ENCODE data around the gene TTC28. TPM values are rescaled to one million over a fixed set of nuclear protein-coding genes. Genes with fewer than 3 reads are reported as not detected.
"Not testable (repeated sequence)": the region's sequence is repeated elsewhere in the genome, so short reads cannot be mapped to it uniquely, and the experiment has no call there.

TTC28 gene
- polyA plus RNA-seq, 3 donors = 22.1 to 29.8 (median 26.0) TPM

DNA sequence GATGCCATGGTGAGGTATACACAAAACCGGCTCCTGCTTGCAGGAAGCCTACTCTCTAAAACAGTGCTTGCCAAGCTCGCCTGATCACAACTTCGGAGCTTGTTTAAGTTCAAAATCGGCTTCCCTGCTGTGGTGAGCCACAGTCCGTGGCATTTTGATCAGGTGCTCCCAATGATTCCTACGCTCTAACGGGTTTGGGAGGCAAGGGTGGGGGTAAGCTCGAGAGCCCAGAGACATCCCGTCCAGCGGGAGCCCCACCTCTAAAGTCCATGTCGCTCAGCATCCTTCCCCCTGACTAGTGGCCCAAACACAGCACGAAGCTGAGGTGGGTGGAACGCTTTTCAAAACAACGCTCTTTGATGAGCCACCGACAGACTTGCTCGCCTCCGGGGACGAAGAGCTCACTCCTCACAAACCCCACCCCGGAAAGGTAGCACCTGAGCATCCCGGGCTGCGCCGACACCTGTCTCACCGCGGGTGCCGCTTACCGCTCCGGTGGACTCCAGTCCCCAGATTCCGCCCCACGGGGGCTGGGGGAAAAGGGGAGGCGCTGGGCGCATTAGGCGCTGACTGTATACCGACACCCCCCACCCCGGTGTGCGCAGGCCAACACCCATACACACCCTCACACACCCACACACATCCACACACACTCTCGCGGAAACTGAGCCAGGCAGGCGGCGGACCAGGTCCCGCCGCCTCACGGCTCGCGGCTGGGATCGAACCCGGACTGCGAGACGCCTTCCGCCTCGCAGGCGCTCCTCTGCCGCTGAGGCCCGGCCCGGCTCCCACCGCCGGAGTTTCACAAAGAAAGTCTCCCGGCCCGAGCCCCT is 646 bp downstream of the TTC28 start:
- DNase-seq (ENCODE audit: low read depth in 3 of 3, low spot score in 2 of 3) = not testable (repeated sequence)

DNA sequence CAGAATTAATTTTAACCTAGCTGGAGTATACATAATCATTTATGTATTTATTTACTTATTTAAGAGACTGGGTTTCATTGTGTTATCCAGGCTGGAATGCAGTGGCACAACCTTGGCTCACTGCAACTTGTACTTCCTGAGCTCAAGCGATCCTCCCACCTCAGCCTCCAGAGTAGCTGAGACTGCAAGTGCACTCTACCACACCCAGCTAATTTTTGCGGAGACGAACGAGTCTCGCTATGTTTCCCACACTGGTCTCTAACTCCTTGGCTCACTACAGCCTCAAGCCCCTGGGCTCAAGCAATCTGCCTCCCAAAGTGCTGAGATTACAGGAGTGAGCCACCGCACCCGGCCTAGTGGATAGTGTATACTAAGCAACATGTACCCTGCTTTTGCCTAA is 1.5 kb downstream of the TTC28 start:
- DNase-seq (ENCODE audit: low read depth in 3 of 3, low spot score in 2 of 3) = not testable (repeated sequence)

DNA sequence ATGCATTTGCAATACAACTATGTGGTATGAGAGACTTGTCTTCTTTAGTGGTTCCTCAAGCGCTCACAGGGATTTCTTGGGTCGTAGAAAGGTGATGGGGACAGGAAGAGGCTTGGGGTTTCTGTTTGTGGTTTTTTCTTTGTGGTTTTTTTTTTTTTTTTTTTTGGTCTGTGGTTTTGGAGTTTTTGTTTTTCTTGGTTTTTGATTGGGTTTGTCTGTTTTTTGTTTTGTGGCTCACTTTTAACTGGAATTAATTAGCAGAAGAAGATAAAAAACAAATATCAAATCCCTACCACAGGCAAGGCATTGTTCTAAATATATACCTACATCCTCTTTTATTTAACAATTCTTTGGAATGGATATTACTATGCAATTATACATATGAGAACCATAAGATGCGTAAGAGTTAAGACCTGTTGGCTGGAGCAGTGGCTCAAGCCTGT is 5.5 kb downstream of the TTC28 start:
- DNase-seq (ENCODE audit: low read depth in 3 of 3, low spot score in 2 of 3) = no peak

DNA sequence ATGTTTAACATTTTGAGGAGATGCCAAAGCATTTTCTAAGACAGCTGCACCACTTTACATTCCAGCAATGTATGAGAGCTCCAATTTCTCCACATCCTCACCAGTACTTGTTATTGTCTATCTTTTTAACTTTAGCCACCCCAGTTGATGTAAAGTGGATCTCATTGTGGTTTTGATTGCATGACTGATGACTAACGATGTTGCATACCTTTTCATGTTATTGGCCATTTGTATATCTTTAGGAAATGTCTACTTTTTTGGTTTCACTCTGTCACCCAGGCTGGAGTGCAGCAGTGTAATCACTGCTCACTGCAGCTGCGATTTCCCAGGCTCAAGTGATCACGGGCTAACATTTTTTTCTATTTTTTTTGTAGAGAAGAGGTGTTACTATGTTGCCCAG is 8.9 kb downstream of the TTC28 start:
- no peak for DNase-seq (ENCODE audit: low read depth in 3 of 3, low spot score in 2 of 3)

DNA sequence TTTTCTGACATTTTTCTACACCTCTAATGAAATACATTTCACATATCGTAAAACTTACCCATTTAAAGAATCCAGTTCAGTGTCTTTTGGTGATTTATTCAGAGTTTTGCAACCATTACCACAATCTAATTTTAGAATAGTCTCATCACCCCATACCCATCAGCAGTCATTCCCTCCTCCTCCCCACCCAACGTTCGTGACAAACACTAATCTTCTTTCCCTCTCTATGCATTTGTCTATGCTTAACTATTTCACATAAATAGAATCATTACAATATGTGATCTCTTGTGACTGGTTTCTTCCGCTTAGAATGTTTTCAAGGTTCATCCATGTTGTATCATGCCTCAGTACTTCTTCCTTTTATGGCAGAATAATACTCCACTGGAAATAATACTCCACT is 9.5 kb downstream of the TTC28 start:
- no peak for DNase-seq (ENCODE audit: low read depth in 3 of 3, low spot score in 2 of 3)

DNA sequence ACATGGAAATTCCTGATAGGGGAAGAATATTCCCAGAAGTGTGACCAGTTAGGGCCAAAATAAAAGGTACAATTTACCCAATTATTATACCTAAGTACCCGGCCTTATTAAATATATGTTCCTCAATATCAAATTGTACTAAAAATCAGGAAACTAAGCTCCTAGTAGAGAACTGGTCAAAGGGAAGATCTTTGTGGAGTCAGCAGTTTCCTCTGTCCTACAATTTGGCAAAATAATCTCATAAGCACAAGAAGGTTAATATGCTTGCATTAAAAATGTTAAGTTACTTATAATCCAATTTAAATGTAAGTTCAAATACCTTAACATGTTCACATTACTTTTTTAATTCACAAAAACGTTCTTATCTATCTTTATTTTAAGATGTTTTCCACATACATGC is 10.3 kb downstream of the TTC28 start:
- no peak for DNase-seq (ENCODE audit: low read depth in 3 of 3, low spot score in 2 of 3)

DNA sequence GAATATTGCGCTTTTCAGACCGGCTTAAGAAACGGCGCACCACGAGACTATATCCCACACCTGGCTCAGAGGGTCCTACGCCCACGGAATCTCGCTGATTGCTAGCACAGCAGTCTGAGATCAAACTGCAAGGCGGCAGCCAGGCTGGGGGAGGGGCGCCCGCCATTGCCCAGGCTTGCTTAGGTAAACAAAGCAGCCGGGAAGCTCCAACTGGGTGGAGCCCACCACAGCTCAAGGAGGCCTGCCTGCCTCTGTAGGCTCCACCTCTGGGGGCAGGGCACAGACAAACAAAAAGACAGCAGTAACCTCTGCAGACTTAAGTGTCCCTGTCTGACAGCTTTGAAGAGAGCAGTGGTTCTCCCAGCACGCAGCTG is 16.1 kb downstream of the TTC28 start:
- not testable (repeated sequence) for DNase-seq (ENCODE audit: low read depth in 3 of 3, low spot score in 2 of 3)

DNA sequence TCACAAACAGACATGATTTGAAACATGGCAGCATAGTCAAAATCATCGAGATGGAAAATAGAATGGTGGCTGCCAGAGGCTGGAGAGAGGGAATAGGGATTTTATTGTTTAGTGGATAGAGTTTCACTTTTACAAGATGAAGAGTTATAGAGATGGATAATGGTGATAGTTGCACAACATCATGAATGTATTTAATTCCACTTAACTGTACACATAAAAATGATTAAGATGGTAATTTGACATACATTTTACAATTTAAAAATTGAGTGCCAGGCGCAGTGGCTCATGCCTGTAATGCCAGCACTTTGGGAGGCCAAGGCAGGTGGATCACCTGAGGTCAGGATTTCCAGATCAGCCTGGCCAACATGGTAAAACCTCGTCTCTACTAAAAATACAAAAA is 21.2 kb downstream of the TTC28 start:
- no peak for DNase-seq (ENCODE audit: low read depth in 3 of 3, low spot score in 2 of 3)

DNA sequence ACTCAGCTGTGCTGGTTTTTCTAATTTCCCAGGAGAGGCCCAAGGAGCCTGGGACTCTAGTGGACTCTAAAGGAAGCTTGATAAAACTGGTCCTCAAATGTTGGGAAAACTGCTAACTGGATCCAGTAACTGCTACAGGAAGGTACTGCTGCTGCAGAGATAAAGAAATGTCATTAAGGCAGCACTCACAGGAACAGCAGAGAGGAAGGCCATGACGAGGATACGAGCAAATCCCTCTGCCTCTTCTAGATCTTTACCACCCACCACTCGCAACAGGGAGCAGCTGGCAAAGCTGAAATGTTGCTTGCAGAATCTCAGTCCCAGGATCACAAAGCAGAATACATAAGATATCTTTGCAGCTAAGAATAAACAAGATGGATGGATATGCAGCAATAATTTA is 23.5 kb downstream of the TTC28 start:
- no peak for DNase-seq (ENCODE audit: low read depth in 3 of 3, low spot score in 2 of 3)

DNA sequence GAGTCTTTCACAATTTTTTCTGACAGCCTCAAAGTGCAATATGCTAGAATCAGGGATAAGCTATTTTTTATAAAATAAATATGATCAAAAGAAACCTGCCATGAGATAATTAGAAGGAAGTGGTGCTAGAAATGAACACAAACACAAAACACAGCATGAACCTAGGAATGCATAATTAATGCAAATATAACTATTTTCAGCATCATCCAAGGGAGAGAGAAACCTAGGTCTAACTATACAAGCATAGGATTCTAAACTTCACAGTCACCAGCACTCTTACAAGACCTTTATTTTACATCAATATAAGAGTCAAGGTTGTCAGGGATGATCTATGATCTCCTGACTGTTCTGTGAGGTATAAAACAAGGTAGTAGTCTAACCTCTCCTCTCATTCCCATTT is 29.2 kb downstream of the TTC28 start:
- no peak for DNase-seq (ENCODE audit: low read depth in 3 of 3, low spot score in 2 of 3)

DNA sequence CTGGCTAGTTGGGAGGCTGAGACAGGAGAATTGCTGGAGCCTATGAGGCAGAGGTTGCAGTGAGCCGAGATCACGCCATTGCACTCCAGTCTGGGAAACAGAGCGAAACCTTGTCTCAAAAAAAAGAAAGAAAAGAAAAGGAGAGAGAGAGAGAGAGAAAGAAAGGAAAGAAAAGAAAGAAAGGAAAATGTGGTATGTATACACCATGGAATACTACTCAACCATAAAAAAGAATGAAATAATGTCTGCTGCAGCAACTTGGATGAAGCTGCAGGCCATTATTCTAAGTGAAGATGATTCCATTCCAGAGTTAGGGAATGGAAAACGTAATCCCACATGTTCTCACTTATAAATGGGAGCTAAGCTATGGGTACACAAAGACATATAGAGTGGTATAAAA is 30.8 kb downstream of the TTC28 start:
- DNase-seq (ENCODE audit: low read depth in 3 of 3, low spot score in 2 of 3) = no peak

DNA sequence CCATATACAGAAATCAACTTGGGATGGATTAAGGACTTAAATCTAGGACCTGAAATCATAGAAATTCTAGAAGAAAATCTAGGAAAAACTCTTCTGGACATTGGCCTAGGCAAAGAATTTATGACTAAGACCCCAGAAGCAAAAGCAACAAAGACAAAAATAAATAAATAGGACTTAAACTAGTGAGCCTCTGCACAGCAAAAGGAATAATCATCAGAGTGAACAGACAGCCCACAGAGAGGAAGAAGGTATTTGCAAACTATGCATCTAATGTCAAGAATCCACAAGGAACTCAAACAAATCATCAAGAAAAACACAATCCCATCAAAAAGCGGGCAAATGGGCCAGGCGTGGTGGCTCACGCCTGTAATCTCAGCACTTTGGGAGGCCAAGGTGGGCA is 32.4 kb downstream of the TTC28 start:
- DNase-seq (ENCODE audit: low read depth in 3 of 3, low spot score in 2 of 3) = no peak

DNA sequence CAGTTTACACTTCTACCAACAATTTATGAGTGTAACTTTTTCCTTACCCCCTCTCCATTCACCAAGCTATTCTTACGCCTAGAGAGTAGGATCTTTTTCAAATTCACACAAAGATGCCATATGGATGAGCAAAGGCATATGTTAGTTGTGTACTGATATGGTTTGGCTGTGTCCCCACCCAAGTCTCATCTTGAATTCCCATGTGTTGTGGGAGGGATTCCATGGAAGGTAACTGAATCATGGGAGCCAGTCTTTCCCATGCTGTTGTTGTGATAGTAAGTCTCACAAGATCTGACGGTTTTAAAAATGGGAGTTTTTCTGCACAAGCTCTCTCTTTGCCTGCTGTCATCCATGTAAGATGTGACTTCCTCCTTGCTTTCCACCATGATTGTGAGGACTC is 40.3 kb downstream of the TTC28 start:
- DNase-seq (ENCODE audit: low read depth in 3 of 3, low spot score in 2 of 3) = no peak

DNA sequence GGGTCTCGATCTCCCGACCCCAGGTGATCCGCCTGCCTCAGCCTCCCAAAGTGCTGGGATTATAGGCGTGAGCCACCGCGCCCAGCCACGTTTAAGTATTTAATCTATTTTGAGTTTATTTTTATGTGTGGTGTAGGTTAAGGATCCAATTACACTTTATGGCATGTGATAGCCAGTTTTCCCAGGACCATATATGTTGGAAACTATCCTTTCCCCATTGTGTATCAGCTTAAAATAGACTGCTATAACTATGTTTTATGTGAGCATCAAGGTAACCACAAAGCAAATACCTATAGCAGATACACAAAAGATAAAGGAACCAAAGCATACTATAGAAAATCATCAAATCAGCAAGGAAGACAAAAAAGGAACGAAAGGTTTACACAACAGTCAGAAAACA is 42.4 kb downstream of the TTC28 start:
- no peak for DNase-seq (ENCODE audit: low read depth in 3 of 3, low spot score in 2 of 3)

DNA sequence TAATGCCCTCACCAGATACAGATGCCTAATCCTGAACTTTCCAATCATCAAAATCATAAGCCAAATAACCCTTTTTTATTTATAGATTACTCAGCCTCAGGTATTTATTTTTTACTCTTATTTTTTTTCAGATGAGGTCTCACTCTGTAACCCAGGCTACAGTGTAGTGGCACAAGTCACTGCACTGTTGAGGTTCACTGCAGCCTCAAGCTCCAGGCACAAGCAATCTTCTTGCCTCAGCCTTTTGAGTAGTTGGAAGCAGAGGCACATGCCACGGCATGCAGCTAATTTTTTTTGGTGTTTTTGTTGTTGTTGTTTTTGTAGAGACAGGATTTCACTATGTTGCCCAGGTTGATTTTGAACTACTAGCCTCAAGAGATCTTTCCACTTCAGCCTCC is 49.5 kb downstream of the TTC28 start:
- DNase-seq (ENCODE audit: low read depth in 3 of 3, low spot score in 2 of 3) = no peak

DNA sequence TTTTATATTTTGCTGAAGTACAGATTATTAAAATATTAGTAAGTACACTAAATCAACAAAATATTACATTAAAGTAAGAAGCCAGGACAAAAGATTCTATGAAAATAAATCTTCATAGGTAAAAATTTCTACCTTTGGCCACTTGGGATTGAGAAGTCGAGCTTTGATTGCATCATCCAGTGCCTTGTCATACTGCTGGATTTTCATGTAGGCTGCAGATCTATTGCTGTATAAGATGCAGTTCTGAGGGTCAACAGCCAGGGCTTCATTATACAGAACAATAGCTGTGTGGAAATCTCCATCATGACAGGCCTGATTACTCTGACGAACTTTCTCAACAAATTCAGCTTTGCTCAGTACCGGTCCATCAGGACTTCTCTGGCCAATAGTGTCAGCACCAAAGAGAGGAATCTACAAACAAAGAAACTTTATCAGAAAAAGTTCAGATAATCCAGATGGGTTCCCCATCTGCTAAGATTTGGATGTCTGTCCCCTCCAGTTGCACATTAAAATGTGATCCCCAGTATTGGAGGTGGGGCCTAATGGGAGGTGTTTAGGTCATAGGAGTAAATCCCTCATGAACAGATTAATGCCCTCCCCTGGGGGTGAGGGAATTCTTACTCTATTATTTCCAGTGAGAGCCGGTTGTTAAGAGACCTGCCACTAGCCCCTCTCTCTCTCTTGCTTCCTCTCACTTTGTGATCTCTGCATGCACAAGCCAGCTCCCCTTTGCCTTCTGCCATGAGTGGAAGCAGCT is 50.0 kb downstream of the TTC28 start:
- DNase-seq (ENCODE audit: low read depth in 3 of 3, low spot score in 2 of 3) = no peak

DNA sequence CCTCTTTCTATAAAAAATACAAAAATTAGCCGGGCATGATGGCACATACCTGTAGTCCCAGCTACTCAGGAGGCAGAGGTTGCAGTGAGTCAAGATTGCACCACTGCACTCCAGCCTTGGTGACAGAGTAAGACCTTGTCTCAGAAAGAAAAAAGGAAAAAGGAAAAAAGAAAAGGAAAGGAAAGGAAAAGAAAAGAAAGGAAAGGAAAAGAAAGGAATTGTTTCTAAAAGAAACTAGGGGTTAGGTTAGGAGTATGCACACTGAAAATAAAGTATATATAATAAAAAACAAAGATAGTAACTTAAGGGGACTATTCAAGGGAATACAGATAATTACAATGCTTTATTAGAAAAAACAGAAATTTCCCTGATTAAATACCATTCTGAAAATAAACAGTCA is 50.9 kb downstream of the TTC28 start:
- DNase-seq (ENCODE audit: low read depth in 3 of 3, low spot score in 2 of 3) = no peak

DNA sequence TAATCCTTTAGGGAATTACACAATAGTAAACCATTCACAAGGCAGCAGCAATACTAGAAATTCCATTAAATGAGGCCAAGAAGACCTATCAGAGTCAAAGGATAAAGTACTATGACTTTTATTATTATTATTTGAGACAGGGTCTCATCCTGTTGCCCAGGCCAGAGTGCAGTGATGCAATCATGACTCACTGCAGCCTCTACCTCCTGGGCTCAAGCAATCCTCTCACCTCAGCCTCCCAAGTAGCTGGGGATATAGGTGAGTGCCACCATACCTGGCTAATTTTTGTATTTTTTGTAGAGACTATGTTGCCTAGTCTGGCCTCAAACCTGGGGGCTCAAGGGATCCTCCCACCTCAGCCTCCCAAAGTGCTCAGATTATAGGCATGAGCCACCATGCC is 51.8 kb downstream of the TTC28 start:
- no peak for DNase-seq (ENCODE audit: low read depth in 3 of 3, low spot score in 2 of 3)

DNA sequence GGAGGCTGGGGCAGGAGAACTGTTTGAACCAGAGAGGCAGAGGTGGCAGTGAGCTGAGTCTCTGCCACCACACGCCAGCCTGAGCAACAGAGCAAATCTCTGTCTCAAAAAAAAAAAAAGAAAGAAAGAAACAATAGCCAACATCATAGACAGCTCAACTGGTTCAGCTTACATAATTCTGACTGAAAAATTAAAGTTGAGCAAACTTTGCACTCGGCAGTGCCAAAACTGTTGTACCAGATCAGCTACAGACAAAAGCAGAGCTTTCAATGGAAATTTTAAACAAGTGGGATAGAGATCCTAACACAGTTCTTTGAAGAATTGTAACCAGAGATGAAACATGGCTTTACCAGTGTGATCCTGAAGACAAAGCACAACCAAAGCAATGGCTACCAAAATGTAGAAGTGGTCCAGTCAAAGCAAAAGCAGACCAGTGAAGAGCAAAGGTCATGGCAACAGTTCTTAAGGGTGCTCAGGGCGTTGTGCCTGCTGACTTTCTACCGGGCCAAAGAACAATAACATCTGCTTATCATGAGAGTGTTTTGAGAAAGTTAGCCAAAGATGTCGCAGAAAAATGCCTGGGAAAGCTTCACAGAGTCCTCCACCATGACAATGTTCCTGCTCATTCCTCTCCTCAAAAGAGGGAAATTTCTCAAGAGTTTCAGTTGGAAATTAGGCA is 59.3 kb downstream of the TTC28 start:
- DNase-seq (ENCODE audit: low read depth in 3 of 3, low spot score in 2 of 3) = no peak

DNA sequence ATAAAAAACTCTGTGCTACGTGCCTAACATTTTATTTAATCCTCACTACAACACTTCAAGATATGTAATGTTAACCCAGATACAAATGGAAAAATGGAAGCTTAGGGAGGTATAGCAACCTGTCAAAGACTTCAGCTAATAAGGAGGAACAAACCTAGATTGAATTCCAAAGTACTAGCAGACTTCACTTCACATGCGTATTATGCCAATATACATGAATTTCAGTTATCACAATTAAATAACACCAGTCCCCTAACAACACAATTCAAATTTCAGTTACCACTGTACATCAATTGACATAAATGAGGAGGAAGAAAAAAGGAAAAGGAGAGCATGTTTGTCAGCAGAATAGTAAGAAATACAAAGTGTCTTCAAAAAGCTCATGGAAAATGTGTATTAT is 60.4 kb downstream of the TTC28 start:
- no peak for DNase-seq (ENCODE audit: low read depth in 3 of 3, low spot score in 2 of 3)

DNA sequence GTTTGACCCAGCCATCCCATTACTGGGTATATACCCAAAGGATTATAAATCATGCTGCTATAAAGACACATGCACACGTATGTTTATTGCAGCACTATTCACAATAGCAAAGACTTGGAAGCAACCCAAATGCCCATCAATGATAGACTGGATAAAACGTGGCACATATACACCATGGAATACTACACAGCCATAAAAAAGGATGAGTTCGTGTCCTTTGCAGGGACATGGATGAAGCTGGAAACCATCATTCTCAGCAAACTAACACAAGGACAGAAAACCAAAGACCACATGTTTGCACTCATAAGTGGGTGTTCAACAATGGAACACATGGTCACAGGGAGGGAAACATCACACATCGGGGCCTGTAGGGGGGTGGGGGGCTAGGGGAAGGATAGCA is 64.2 kb downstream of the TTC28 start:
- DNase-seq (ENCODE audit: low read depth in 3 of 3, low spot score in 2 of 3) = not testable (repeated sequence)

DNA sequence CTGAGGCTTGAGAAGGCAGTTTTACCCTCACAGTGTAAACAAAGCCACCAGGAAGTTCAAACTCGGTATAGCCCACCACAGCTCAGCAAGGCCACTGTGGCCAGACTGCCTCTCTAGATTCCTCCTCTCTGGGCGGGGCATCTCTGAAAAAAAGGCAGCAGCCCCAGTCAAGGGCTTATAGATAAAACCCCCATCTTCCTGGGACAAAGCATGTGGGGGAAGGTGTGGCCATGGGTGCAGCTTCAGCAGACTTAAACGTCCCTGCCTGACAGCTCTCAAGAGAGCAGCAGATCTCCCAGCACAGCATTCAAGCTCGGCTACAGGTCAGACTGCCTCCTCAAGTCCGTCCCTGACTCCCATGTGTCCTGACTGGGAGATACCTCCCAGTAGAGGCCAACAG is 69.7 kb downstream of the TTC28 start:
- no peak for DNase-seq (ENCODE audit: low read depth in 3 of 3, low spot score in 2 of 3)

Measured in right renal cortex interstitium (tissue), 3 donors.